H9 (cell line): ENCODE measurements around the gene TRIM49B. TPM values are rescaled to one million over a fixed set of nuclear protein-coding genes. Genes with fewer than 3 reads are reported as not detected.
"Not testable (repeated sequence)": the region's sequence is repeated elsewhere in the genome, so short reads cannot be mapped to it uniquely, and the experiment has no call there.

Experiments used
- DNase-seq: peaks from one replicate; pipeline ENCODE4 v3.0.0-alpha.2; 2017
- H2AFZ ChIP-seq: one replicate; pipeline ENCODE4 v1.6.1; 2013; ENCODE audit warnings: mild to moderate bottlenecking, low read length, control low read depth, moderate library complexity
- H2AK5ac ChIP-seq: 2 replicates; pipeline ENCODE4 v1.6.1; 2013; ENCODE audit warnings: low read length, control low read depth, mixed read lengths; ENCODE audit not compliant: insufficient read length
- H2BK120ac ChIP-seq: one replicate; pipeline ENCODE4 v1.6.1; 2013; ENCODE audit warnings: low read depth, mild to moderate bottlenecking, low read length, control low read depth, inconsistent platforms; ENCODE audit not compliant: poor library complexity, severe bottlenecking
- H2BK12ac ChIP-seq: 2 replicates; pipeline ENCODE4 v1.6.1; 2013; ENCODE audit warnings: low read length, control low read depth, mixed read lengths, low read depth; ENCODE audit not compliant: insufficient read length
- H2BK15ac ChIP-seq: 2 replicates; pipeline ENCODE4 v1.6.1; 2013; ENCODE audit warnings: low read depth, low read length, control low read depth
- H2BK20ac ChIP-seq: one replicate; pipeline ENCODE4 v1.6.1; 2013; ENCODE audit warnings: low read depth, mild to moderate bottlenecking, low read length, control low read depth, inconsistent platforms; ENCODE audit not compliant: poor library complexity, severe bottlenecking
- H2BK5ac ChIP-seq: 2 replicates; pipeline ENCODE4 v1.6.1; 2013; ENCODE audit warnings: low read length, control low read depth, mixed read lengths; ENCODE audit not compliant: insufficient read length
- H3K14ac ChIP-seq: 2 replicates; pipeline ENCODE4 v1.6.1; 2013; ENCODE audit warnings: low read length, control low read depth; ENCODE audit not compliant: insufficient read depth
- H3K18ac ChIP-seq: 2 replicates; pipeline ENCODE4 v1.6.1; 2013; ENCODE audit warnings: low read depth, mild to moderate bottlenecking, mixed read lengths, low read length, control low read depth; ENCODE audit not compliant: insufficient read length
- H3K23ac ChIP-seq: 2 replicates; pipeline ENCODE4 v1.6.1; 2013; ENCODE audit warnings: low read length, control low read depth, mixed read lengths, low read depth; ENCODE audit not compliant: insufficient read length
- H3K23me2 ChIP-seq: 2 replicates; pipeline ENCODE4 v1.6.1; 2013; ENCODE audit warnings: low read depth, mild to moderate bottlenecking, mixed read lengths, low read length, control low read depth; ENCODE audit not compliant: insufficient read length, poor library complexity, severe bottlenecking
- H3K27ac ChIP-seq: 2 replicates; pipeline ENCODE4 v1.5.1; 2013; ENCODE audit warnings: low read length, control low read depth, mixed read lengths, low read depth; ENCODE audit not compliant: insufficient read length
- H3K27me3 ChIP-seq: 2 replicates; pipeline ENCODE4 v1.6.1; 2013; ENCODE audit warnings: low read length, control low read depth, inconsistent platforms; ENCODE audit not compliant: insufficient read depth
- H3K4ac ChIP-seq: 2 replicates; pipeline ENCODE4 v1.6.1; 2013; ENCODE audit warnings: low read depth, mild to moderate bottlenecking, control low read depth, inconsistent platforms, low read length, moderate library complexity
- H3K4me1 ChIP-seq: 2 replicates; pipeline ENCODE4 v1.6.1; 2013; ENCODE audit warnings: low read length, control low read depth, inconsistent platforms; ENCODE audit not compliant: insufficient read depth
- H3K4me2 ChIP-seq: 2 replicates; pipeline ENCODE4 v1.6.1; 2013; ENCODE audit warnings: low read length, control low read depth, mixed read lengths; ENCODE audit not compliant: insufficient read length, insufficient read depth
- H3K56ac ChIP-seq: 2 replicates; pipeline ENCODE4 v1.6.1; 2013; ENCODE audit warnings: low read depth, mild to moderate bottlenecking, mixed read lengths, low read length, control low read depth; ENCODE audit not compliant: insufficient read length
- H3K79me1 ChIP-seq: 2 replicates; pipeline ENCODE4 v1.6.1; 2013; ENCODE audit warnings: low read depth, mild to moderate bottlenecking, moderate library complexity, low read length, control low read depth, inconsistent platforms; ENCODE audit not compliant: insufficient read depth, poor library complexity, severe bottlenecking
- H3K79me2 ChIP-seq: 2 replicates; pipeline ENCODE4 v1.6.1; 2013; ENCODE audit warnings: low read length, control low read depth, inconsistent platforms; ENCODE audit not compliant: insufficient read depth
- H3K9ac ChIP-seq: 2 replicates; pipeline ENCODE4 v1.6.1; 2013; ENCODE audit warnings: low read length, control low read depth, mixed read lengths; ENCODE audit not compliant: insufficient read length; ENCODE audit errors: extremely low read depth
- H3K9me3 ChIP-seq: one replicate; pipeline ENCODE4 v1.6.1; 2013; ENCODE audit warnings: low read depth, low read length, inconsistent platforms; ENCODE audit not compliant: control insufficient read depth
- H3T11ph ChIP-seq: one replicate; pipeline ENCODE4 v1.6.1; 2013; ENCODE audit warnings: mild to moderate bottlenecking, low read length, control low read depth, inconsistent platforms
- H4K20me1 ChIP-seq: one replicate; pipeline ENCODE4 v1.6.1; 2013; ENCODE audit not compliant: control insufficient read depth, insufficient read length, insufficient read depth
- H4K5ac ChIP-seq: 2 replicates; pipeline ENCODE4 v1.6.1; 2013; ENCODE audit warnings: low read depth, mild to moderate bottlenecking, mixed read lengths, low read length, control low read depth; ENCODE audit not compliant: insufficient read length
- H4K8ac ChIP-seq: replicated peaks from 2 replicates; pipeline ENCODE4 v1.6.1; 2013; ENCODE audit warnings: low read length, control low read depth, mixed read lengths, low read depth; ENCODE audit not compliant: insufficient read length
- H4K91ac ChIP-seq: 2 replicates; pipeline ENCODE4 v1.6.1; 2013; ENCODE audit warnings: low read depth, mild to moderate bottlenecking, moderate library complexity, mixed read lengths, low read length, control low read depth; ENCODE audit not compliant: insufficient read length
- H3K27ac Mint-ChIP-seq, 3 experiments: 2 replicates in 2 of 3; 3 replicates in 1 of 3; pipeline ENCODE4 v1.8.0; 2020 to 2021; ENCODE audit warnings: mixed read lengths in 3 of 3, mild to moderate bottlenecking in 1 of 3, moderate library complexity in 1 of 3
- H3K27me3 Mint-ChIP-seq: 2 replicates; pipeline ENCODE4 v1.8.0; 2021; ENCODE audit warnings: low read depth, mild to moderate bottlenecking, moderate library complexity, mixed read lengths
- H3K36me3 Mint-ChIP-seq, 3 experiments: 2 replicates in 2 of 3; 3 replicates in 1 of 3; pipeline ENCODE4 v1.8.0; 2020 to 2021; ENCODE audit warnings: low read depth in 3 of 3, mixed read lengths in 3 of 3; ENCODE audit not compliant: insufficient read depth in 1 of 3
- H3K4me1 Mint-ChIP-seq, 2 experiments: 2 replicates each; pipeline ENCODE4 v1.8.0; 2020; ENCODE audit warnings: mixed read lengths in 2 of 2
- H3K4me3 Mint-ChIP-seq, 2 experiments: 2 replicates in 1 of 2; 3 replicates in 1 of 2; pipeline ENCODE4 v1.8.0; 2020 to 2021; ENCODE audit warnings: mild to moderate bottlenecking in 2 of 2, mixed read lengths in 2 of 2, moderate library complexity in 1 of 2
- H3K9me3 Mint-ChIP-seq, 2 experiments: 2 replicates in 1 of 2; 3 replicates in 1 of 2; pipeline ENCODE4 v1.8.0; 2020; ENCODE audit warnings: mild to moderate bottlenecking in 2 of 2, mixed read lengths in 2 of 2, moderate library complexity in 1 of 2
- WGBS: extraction: QIAGEN DNeasy Blood & Tissue Kit; methylation state at CpG from one replicate; pipeline ENCODE4 v1.1.7; 2013; ENCODE audit warnings: missing lambda C conversion rate, low lambda C conversion rate, mixed read lengths; ENCODE audit not compliant: insufficient read length; ENCODE audit errors: extremely low coverage; 5-methylcytosine and 5-hydroxymethylcytosine counted together
- long read RNA-seq: library from polyadenylated mRNA; unstranded; transcript quantifications from one replicate; pipeline ENCODE4 v2.0.0, GENCODE V29; 2020
- total RNA-seq: library from RNA; stranded (reverse); gene quantifications from 2 replicates; pipeline ENCODE4 v1.2.1, GENCODE V29; 2021

The TRIM49B gene, protein sequence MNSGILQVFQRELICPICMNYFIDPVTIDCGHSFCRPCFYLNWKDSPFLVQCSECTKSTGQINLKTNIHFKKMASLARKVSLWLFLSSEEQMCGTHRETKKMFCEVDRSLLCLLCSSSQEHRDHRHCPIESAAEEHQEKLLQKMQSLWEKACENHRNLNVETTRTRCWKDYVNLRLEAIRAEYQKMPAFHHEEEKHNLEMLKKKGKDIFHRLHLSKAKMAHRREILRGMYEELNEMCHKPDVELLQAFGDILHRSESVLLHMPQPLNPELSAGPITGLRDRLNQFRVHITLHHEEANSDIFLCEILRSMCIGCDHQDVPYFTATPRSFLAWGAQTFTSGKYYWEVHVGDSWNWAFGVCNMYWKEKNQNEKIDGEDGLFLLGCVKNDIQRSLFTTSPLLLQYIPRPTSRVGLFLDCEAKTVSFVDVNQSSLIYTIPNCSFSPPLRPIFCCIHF
- not detected in 2 replicates for total RNA-seq
- long read RNA-seq: 0 reads

GRCh38 chr11:49028523-49028922 is at the start of gene TRIM49B:
TSS of gene TRIM49B (plus strand) at chr11:49028823. CDS start at chr11:49031600, 2,777 bp downstream.
- not testable (repeated sequence) for H2BK15ac ChIP-seq, H3K18ac ChIP-seq, H3T11ph ChIP-seq, H3K56ac ChIP-seq, H3K4me2 ChIP-seq, H2AK5ac ChIP-seq, H3K4ac ChIP-seq, H3K27me3 Mint-ChIP-seq, H4K5ac ChIP-seq, H3K27ac Mint-ChIP-seq, H3K4me1 Mint-ChIP-seq, H3K27ac ChIP-seq, H2BK20ac ChIP-seq, H3K14ac ChIP-seq, H3K27me3 ChIP-seq, H3K23me2 ChIP-seq, H4K8ac ChIP-seq, H3K4me3 Mint-ChIP-seq, DNase-seq, H4K91ac ChIP-seq, H3K9ac ChIP-seq, H3K79me2 ChIP-seq, H4K20me1 ChIP-seq, H2AFZ ChIP-seq, H3K23ac ChIP-seq, H3K79me1 ChIP-seq, H3K36me3 Mint-ChIP-seq, H2BK120ac ChIP-seq, H2BK5ac ChIP-seq, H3K4me1 ChIP-seq, H2BK12ac ChIP-seq
- peaks cover 18% of the 10 kb centered on the region for H3K9me3 ChIP-seq
- WGBS: no CpG with 5 or more reads among the region's 2 CpGs
- H3K9me3 Mint-ChIP-seq: peaks cover 63 to 65% of the 10 kb centered on the region in 2 experiments

DNA sequence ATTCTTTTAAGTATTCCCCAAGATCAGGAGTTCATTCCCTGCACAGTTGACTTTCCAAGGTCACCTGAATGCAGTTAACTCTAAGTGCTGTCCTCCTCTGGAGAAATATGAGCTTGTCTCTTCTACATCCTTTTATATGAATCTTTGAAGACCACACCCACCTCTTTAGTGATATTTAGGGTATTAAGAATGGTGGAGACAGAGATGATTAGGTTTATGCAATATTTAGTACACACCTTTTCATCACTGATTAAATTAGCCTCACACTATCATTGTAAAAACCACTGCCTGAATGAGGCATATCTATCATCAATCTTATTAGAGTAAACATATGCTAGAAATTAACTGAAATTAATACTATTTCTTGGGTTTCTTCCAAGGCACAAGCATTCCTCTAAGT is 44.8 kb upstream of the TRIM49B start, which contains the start of gene TRIM51G:
TRIM51G (minus strand) TSS at position 101 of the 400 bp plus-strand sequence. CDS start 2,190 bp downstream, outside the sequence.
- not testable (repeated sequence) for H2BK12ac ChIP-seq, H3K4me3 Mint-ChIP-seq, H2BK20ac ChIP-seq, H3K4ac ChIP-seq, H3K18ac ChIP-seq, H3K27me3 ChIP-seq, H3K27me3 Mint-ChIP-seq, H3K14ac ChIP-seq, H3K9ac ChIP-seq, H3K56ac ChIP-seq, H3K79me2 ChIP-seq, H2BK15ac ChIP-seq, H4K91ac ChIP-seq, H4K5ac ChIP-seq, DNase-seq, H2AK5ac ChIP-seq, H3T11ph ChIP-seq, H3K23me2 ChIP-seq, H3K23ac ChIP-seq, H3K4me2 ChIP-seq, H3K79me1 ChIP-seq, H3K27ac Mint-ChIP-seq, H3K27ac ChIP-seq, H3K4me1 ChIP-seq, H2BK120ac ChIP-seq, H4K8ac ChIP-seq, H4K20me1 ChIP-seq, H2AFZ ChIP-seq, H3K4me1 Mint-ChIP-seq, H2BK5ac ChIP-seq
- peaks cover 33% of the 10 kb centered on the region for H3K9me3 ChIP-seq
- peaks cover 0 to 22% (median 2%) of the 10 kb centered on the region in 3 experiments; a peak in 4 of 7 replicates for H3K36me3 Mint-ChIP-seq
- H3K9me3 Mint-ChIP-seq: peaks cover 73 to 80% of the 10 kb centered on the region in 2 experiments
